ENCODE results near the gene CACNA2D3. TPM values are rescaled to one million over a fixed set of nuclear protein-coding genes. Genes with fewer than 3 reads are reported as not detected.

The CACNA2D3 gene
- total RNA-seq, 8 experiments from 2014 or later: 0.49 to 20.7 (median 9.7) TPM; not detected in 1

DNA sequence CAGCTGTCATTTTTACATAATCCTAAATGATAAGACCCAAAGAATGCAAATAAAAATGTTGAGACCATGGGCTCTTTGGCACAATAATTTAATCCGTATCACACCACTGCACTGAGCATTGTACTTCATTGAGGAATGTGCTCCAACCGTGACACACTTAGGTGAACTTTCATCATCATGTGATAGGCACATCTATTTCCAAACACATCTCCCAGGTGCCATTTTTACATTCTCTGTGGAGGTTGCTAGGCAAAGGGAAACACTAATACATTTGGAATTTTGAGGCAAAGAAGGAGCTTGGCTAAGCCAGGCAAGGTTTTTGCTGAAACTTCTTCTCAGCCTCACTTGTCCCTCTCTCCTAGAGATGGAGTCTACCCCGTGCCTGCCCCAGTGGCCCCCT lies 736.8 kb downstream of the CACNA2D3 start:
- in situ Hi-C loops (cut with MboI; ENCODE audit: low pct_unique_long_range_greater_than_20kb in 2 of 9, low sequenced_read_pairs in 9 of 9, unreplicated experiment in 9 of 9): loop anchor here in 5 of 9 experiments (25.0 kb wide), 5 partner anchors 328 to 1403 kb away; partner anchors contain the start of gene WNT5A (in 3 of the 5)
- H3K27ac ChIP-seq: no peak overlapping the region
- H3K4me3 ChIP-seq: no peak overlapping the region
- 38 to 100% (median 77%) methylated on average over 1 to 3 of the region's 3 CpGs; no CpG with 5 or more reads in 2 of the 10 experiments for WGBS, 10 experiments
- peaks cover 8 to 16% of the 10 kb centered on the region in 2 donors for H3K4me1 ChIP-seq (replicated peaks in 1 of 2)
- ATAC-seq (replicated peaks in 6 of 8): no peak

- 32 to 100% (median 84%) methylated on average over 1 to 8 of the region's 9 CpGs; no CpG with 5 or more reads in 1 of the 10 experiments for WGBS, 10 experiments
- no peak overlapping the region for H3K27ac ChIP-seq
- in situ Hi-C loops (cut with MboI; ENCODE audit: low pct_unique_long_range_greater_than_20kb in 2 of 9, low sequenced_read_pairs in 9 of 9, unreplicated experiment in 9 of 9): loop anchor here in 5 of 9 experiments (25.0 kb wide), 5 partner anchors 326 to 1401 kb away; partner anchors contain the start of gene WNT5A (in 3 of the 5)
- peaks cover 10 to 28% of the 10 kb centered on the region in 2 donors for H3K4me1 ChIP-seq (replicated peaks in 1 of 2)
- no peak overlapping the region for H3K4me3 ChIP-seq
- ATAC-seq (replicated peaks in 6 of 8): peak in 3 of 8 experiments; percentile 24 to 44 (median 35)
Observed at GRCh38 chr3:54861248-54862067, 739.1 kb downstream of the CACNA2D3 start.

GRCh38 chr3:54862526-54862925 lies 740.2 kb downstream of the CACNA2D3 start:
- no peak overlapping the region for H3K4me3 ChIP-seq
- peaks cover 10 to 27% of the 10 kb centered on the region in 2 donors for H3K4me1 ChIP-seq (replicated peaks in 1 of 2)
- ATAC-seq (replicated peaks in 6 of 8): peak in 1 of 8 experiments; percentile 14
- in situ Hi-C loops (cut with MboI; ENCODE audit: low pct_unique_long_range_greater_than_20kb in 2 of 9, low sequenced_read_pairs in 9 of 9, unreplicated experiment in 9 of 9): loop anchor here in 5 of 9 experiments (25.0 kb wide), 5 partner anchors 325 to 1400 kb away; partner anchors contain the start of gene WNT5A (in 3 of the 5)
- WGBS, 10 experiments: 0 to 85% (median 45%) methylated on average over 1 to 5 of the region's 5 CpGs; no CpG with 5 or more reads in 1 of the 10 experiments
- no peak overlapping the region for H3K27ac ChIP-seq

GRCh38 chr3:54863366-54863765 lies 741.0 kb downstream of the CACNA2D3 start:
- in situ Hi-C loops (cut with MboI; ENCODE audit: low pct_unique_long_range_greater_than_20kb in 2 of 9, low sequenced_read_pairs in 9 of 9, unreplicated experiment in 9 of 9): loop anchor here in 5 of 9 experiments (25.0 kb wide), 5 partner anchors 324 to 1399 kb away; partner anchors contain the start of gene WNT5A (in 3 of the 5)
- 20 to 93% (median 74%) methylated on average over 1 to 7 of the region's 8 CpGs for WGBS, 10 experiments
- H3K4me3 ChIP-seq: no peak overlapping the region
- ATAC-seq (replicated peaks in 6 of 8): peak in 4 of 8 experiments; percentile 37 to 47 (median 42)
- no peak overlapping the region for H3K27ac ChIP-seq
- H3K4me1 ChIP-seq (replicated peaks in 1 of 2): peaks cover 5 to 18% of the 10 kb centered on the region in 2 donors

GRCh38 chr3:54863786-54864185 lies 741.4 kb downstream of the CACNA2D3 start:
- no peak for ATAC-seq (replicated peaks in 6 of 8)
- WGBS, 10 experiments: 33 to 100% (median 90%) methylated on average over 1 to 3 of the region's 4 CpGs; no CpG with 5 or more reads in 1 of the 10 experiments

DNA sequence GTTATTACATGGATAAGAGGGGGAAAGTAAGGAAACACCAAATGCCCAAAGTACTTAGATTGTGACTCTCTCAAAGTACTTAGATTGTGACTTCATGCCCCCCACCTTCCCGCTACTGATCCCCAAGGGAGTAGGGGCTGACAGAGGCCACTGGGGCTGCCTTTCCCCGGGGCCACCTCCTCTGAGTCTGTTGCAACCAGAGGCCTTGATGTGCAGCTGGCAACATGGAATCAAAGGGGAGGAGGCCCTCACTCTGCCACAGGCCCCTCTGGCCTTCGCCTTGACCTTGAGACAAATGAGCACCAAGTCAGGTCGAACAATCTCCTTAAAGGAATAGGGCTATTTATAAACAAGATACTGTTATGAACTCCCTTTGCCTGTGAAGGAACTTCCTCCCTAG lies 743.0 kb downstream of the CACNA2D3 start:
- peaks cover 2 to 14% of the 10 kb centered on the region in 2 donors for H3K4me1 ChIP-seq (replicated peaks in 1 of 2)
- ATAC-seq (replicated peaks in 6 of 8): no peak
- 50 to 100% (median 85%) methylated on average over 1 to 4 of the region's 4 CpGs; no CpG with 5 or more reads in 3 of the 10 experiments for WGBS, 10 experiments
- H3K27ac ChIP-seq: no peak overlapping the region
- in situ Hi-C loops (cut with MboI; ENCODE audit: low pct_unique_long_range_greater_than_20kb in 2 of 9, low sequenced_read_pairs in 9 of 9, unreplicated experiment in 9 of 9): loop anchor here in 5 of 9 experiments (25.0 kb wide), 5 partner anchors 322 to 1397 kb away; partner anchors contain the start of gene WNT5A (in 3 of the 5)
- no peak overlapping the region for H3K4me3 ChIP-seq

More at GRCh38 chr3:54863786-54864185, 741.4 kb downstream of the CACNA2D3 start:
- Histone ChIP-seq H3K4me1 (replicated peaks in 1 of 2) (peaks cover 2 to 14% of the 10 kb centered on the region in 2 donors), H3K27ac (no peak overlapping the region), H3K4me3 (no peak overlapping the region)
- in situ Hi-C loops (cut with MboI; ENCODE audit: low pct_unique_long_range_greater_than_20kb in 2 of 9, low sequenced_read_pairs in 9 of 9, unreplicated experiment in 9 of 9): loop anchor here in 5 of 9 experiments (25.0 kb wide), 5 partner anchors 324 to 1399 kb away; partner anchors contain the start of gene WNT5A (in 3 of the 5)

GRCh38 chr3:54866251-54866650 lies 743.9 kb downstream of the CACNA2D3 start:
- ATAC-seq (replicated peaks in 6 of 8): no peak
- Histone ChIP-seq H3K27ac (no peak overlapping the region), H3K4me3 (no peak overlapping the region), H3K4me1 (replicated peaks in 1 of 2) (peaks cover 2 to 14% of the 10 kb centered on the region in 2 donors)
- 10 to 100% (median 95%) methylated on average over 1 to 4 of the region's 4 CpGs; no CpG with 5 or more reads in 5 of the 10 experiments for whole genome bisulfite sequencing, 10 experiments
- in situ Hi-C loops (cut with MboI; ENCODE audit: low pct_unique_long_range_greater_than_20kb in 2 of 9, low sequenced_read_pairs in 9 of 9, unreplicated experiment in 9 of 9): loop anchor here in 5 of 9 experiments (25.0 kb wide), 5 partner anchors 321 to 1396 kb away; partner anchors contain the start of gene WNT5A (in 3 of the 5)

- in situ Hi-C loops (cut with MboI; ENCODE audit: low pct_unique_long_range_greater_than_20kb in 2 of 9, low sequenced_read_pairs in 9 of 9, unreplicated experiment in 9 of 9): loop anchor here in 5 of 9 experiments (25.0 kb wide), 5 partner anchors 317 to 1392 kb away; partner anchors contain the start of gene WNT5A (in 3 of the 5)
- ATAC-seq (replicated peaks in 6 of 8): peak; percentile 73 to 94 (median 85)
- no peak overlapping the region for H3K4me3 ChIP-seq
- WGBS, 10 experiments: 7 to 100% (median 38%) methylated on average over 1 to 6 of the region's 7 CpGs; no CpG with 5 or more reads in 1 of the 10 experiments
- peaks cover 1 to 17% of the 10 kb centered on the region in 2 donors for H3K4me1 ChIP-seq (replicated peaks in 1 of 2)
- H3K27ac ChIP-seq: no peak overlapping the region
Observed at GRCh38 chr3:54870423-54870822, 748.1 kb downstream of the CACNA2D3 start.

DNA sequence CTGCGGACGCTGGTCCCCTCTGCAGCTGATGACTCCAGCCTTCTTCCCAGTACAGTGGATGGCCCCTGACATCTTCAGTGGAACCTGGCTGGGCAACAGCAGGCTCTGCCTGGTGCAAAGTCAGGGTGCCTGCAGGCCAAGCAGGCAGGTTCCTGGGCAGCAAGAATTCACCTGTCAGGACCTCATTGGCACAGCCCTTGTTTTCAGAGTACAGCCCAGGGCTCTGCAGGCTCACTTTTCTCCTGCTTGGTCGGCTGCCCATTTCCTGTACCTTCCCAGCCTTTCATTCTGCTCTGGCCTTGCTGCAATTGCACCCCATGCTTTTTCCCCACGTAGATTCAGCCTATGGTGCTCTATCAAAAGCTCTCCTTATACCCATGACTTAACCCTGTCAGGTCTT lies 749.5 kb downstream of the CACNA2D3 start:
- no peak overlapping the region for H3K27ac ChIP-seq
- H3K4me3 ChIP-seq: no peak overlapping the region
- no peak for ATAC-seq (replicated peaks in 6 of 8)
- peaks cover 0 to 12% of the 10 kb centered on the region in 2 donors for H3K4me1 ChIP-seq (replicated peaks in 1 of 2)
- in situ Hi-C loops (cut with MboI; ENCODE audit: low pct_unique_long_range_greater_than_20kb in 2 of 9, low sequenced_read_pairs in 9 of 9, unreplicated experiment in 9 of 9): loop anchor here in 5 of 9 experiments (25.0 kb wide), 5 partner anchors 315 to 1390 kb away; partner anchors contain the start of gene WNT5A (in 3 of the 5)
- 78 to 100% (median 100%) methylated on average over 1 to 2 of the region's 4 CpGs; no CpG with 5 or more reads in 2 of the 10 experiments for WGBS, 10 experiments

- peak in 2 of 8 experiments; percentile 29 to 41 for ATAC-seq (replicated peaks in 6 of 8)
Observed at GRCh38 chr3:54873059-54874010, 751.0 kb downstream of the CACNA2D3 start.

GRCh38 chr3:54874816-54875556 lies 752.6 kb downstream of the CACNA2D3 start:
- 27 to 93% (median 80%) methylated on average over 1 to 7 of the region's 7 CpGs; no CpG with 5 or more reads in 1 of the 10 experiments for WGBS, 10 experiments
- peak in 2 of 8 experiments; percentile 12 to 50 for ATAC-seq (replicated peaks in 6 of 8)
- no peak overlapping the region for H3K27ac ChIP-seq
- H3K4me3 ChIP-seq: no peak overlapping the region
- peaks cover 10 to 26% of the 10 kb centered on the region in 2 donors for H3K4me1 ChIP-seq (replicated peaks in 1 of 2)
- in situ Hi-C loops (cut with MboI; ENCODE audit: low pct_unique_long_range_greater_than_20kb in 2 of 9, low sequenced_read_pairs in 9 of 9, unreplicated experiment in 9 of 9): loop anchor here in 5 of 9 experiments (25.0 kb wide), 6 partner anchors 287 to 1387 kb away; partner anchors contain the start of gene WNT5A (in 3 of the 5)

More at GRCh38 chr3:54873059-54874010, 751.0 kb downstream of the CACNA2D3 start:
- in situ Hi-C loops (cut with MboI; ENCODE audit: low pct_unique_long_range_greater_than_20kb in 2 of 9, low sequenced_read_pairs in 9 of 9, unreplicated experiment in 9 of 9): loop anchor here in 5 of 9 experiments (25.0 kb wide), 5 partner anchors 314 to 1389 kb away; partner anchors contain the start of gene WNT5A (in 3 of the 5)
- Histone ChIP-seq H3K4me1 (replicated peaks in 1 of 2) (peaks cover 6 to 17% of the 10 kb centered on the region in 2 donors), H3K27ac (no peak overlapping the region), H3K4me3 (no peak overlapping the region)
- WGBS, 10 experiments: 50 to 100% (median 82%) methylated on average over 2 to 8 of the region's 8 CpGs; no CpG with 5 or more reads in 1 of the 10 experiments

Measured in motor neuron (in vitro differentiated cells).